ENCODE results near the gene LY6G5B.

- TF ChIP-seq CTCF (IDR thresholded peaks at IDR 0.05; ENCODE audit: borderline replicate concordance, extremely low read depth, low read length, poor library complexity, severe bottlenecking) (no peak), EZH2 (IDR thresholded peaks at IDR 0.05; ENCODE audit: borderline replicate concordance, low read depth, low read length, severe bottlenecking) (no peak)
Measured at GRCh38 chr6:31629014-31629413, 40.8 kb upstream of the LY6G5B start.

Measured in DND-41 (cell line).